ENCODE measurements around the gene SH3BP4. TPM values are rescaled to one million over a fixed set of nuclear protein-coding genes. Genes with fewer than 3 reads are reported as not detected.

SH3BP4 gene
- total and polyA plus RNA-seq, 8 donors, result 24.1 to 35.0 (median 28.6) TPM

DNA sequence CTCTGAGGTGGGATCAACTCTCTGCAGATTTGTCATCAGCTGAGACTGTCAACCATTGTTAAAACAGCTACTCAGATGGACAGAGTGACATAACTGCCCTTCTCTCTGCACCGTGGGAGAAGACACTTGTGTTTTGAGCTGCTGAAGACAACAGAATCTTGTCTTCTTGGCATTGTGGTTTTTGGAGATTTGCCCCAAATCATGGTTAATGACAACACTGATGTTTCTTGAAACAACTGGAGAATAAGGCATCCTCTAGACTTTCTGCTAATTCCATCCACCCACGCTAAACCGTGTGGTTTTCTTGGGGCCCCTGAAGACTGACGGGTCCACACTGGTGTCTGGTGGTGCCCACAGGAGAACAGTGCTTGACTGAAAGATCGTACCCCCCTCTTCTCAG, 39.5 kb downstream of the SH3BP4 start:
- TF ChIP-seq, protein P1, sequence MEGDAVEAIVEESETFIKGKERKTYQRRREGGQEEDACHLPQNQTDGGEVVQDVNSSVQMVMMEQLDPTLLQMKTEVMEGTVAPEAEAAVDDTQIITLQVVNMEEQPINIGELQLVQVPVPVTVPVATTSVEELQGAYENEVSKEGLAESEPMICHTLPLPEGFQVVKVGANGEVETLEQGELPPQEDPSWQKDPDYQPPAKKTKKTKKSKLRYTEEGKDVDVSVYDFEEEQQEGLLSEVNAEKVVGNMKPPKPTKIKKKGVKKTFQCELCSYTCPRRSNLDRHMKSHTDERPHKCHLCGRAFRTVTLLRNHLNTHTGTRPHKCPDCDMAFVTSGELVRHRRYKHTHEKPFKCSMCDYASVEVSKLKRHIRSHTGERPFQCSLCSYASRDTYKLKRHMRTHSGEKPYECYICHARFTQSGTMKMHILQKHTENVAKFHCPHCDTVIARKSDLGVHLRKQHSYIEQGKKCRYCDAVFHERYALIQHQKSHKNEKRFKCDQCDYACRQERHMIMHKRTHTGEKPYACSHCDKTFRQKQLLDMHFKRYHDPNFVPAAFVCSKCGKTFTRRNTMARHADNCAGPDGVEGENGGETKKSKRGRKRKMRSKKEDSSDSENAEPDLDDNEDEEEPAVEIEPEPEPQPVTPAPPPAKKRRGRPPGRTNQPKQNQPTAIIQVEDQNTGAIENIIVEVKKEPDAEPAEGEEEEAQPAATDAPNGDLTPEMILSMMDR (IDR thresholded peaks at IDR 0.05), result no peak
- intact Hi-C loops (cut with DNase I), result no loop called here
- Histone ChIP-seq H3K36me3 (no peaks in the 10 kb centered on the region), H3K27me3 (no peaks in the 10 kb centered on the region), H3K27ac (no peak overlapping the region), H3K4me1 (peaks cover 3 to 33% of the 10 kb centered on the region in 2 donors), H3K9me3 (no peaks in the 10 kb centered on the region), H3K4me3 (no peak overlapping the region)
- ATAC-seq, result no peak
- no peak for DNase-seq

DNA sequence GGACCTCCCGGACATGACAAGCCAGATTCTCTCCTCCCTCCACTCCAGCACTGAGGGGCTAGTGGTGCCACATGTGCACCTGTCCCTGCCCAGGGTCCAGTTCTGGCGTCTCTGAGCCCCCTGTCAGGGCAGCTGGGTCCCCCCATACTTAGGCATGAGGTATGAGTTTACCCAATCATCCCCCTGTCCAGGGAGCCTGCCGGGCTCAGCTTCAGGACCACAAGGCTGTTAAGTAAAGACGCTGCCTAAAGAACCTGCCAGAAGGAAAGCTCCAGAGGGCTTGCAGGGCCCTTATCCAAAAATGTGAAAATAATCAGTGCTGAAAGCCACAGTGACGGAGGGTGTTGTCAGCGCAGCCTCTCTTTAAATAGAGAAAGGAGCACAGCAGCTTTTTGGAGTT, 40.0 kb downstream of the SH3BP4 start:
- intact Hi-C loops (cut with DNase I), result no loop called here
- no peak for ATAC-seq

DNA sequence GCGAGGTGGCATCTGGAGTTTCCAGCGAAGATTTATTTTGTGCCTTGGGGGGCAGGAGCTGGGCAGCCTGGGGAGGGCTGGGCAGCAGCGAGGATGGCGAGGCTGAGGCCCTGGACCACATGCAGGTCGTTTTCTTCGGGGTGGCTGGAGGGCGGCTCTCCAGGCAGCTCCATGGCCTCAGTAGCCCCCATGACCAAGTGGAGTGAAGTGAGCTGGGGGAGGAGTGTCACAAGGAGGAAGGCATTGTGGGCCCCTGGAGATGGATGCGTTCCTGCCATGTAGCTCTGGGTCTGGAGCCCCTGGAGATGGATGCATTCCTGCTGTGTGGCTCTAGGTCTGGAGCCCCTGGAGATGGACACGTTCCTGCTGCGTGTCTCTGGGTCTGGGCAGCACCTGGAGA, 40.4 kb downstream of the SH3BP4 start:
- H3K4me3 ChIP-seq, result no peak overlapping the region
- intact Hi-C loops (cut with DNase I), result no loop called here
- DNase-seq, result no peak
- peaks cover 3 to 33% of the 10 kb centered on the region in 2 donors for H3K4me1 ChIP-seq
- no peaks in the 10 kb centered on the region for H3K36me3 ChIP-seq
- no peak overlapping the region for H3K27ac ChIP-seq
- no peaks in the 10 kb centered on the region for H3K9me3 ChIP-seq
- ATAC-seq, result no peak
- TF ChIP-seq, protein P1 (IDR thresholded peaks at IDR 0.05), result no peak
- no peaks in the 10 kb centered on the region for H3K27me3 ChIP-seq

More for the DNA sequence above, 40.0 kb downstream of the SH3BP4 start:
- Histone ChIP-seq H3K36me3 (no peaks in the 10 kb centered on the region), H3K4me1 (peaks cover 3 to 33% of the 10 kb centered on the region in 2 donors), H3K27ac (no peak overlapping the region), H3K4me3 (no peak overlapping the region), H3K9me3 (no peaks in the 10 kb centered on the region), H3K27me3 (no peaks in the 10 kb centered on the region)
- TF ChIP-seq, protein P1 (IDR thresholded peaks at IDR 0.05), result no peak
- no peak for DNase-seq

GRCh38 chr2:234992624-234993349, 41.0 kb downstream of the SH3BP4 start:
- intact Hi-C loops (cut with DNase I), result no loop called here
- H3K27me3 ChIP-seq, result no peaks in the 10 kb centered on the region
- TF ChIP-seq, protein P1 (IDR thresholded peaks at IDR 0.05), result no peak
- no peak overlapping the region for H3K27ac ChIP-seq
- no peak for ATAC-seq
- H3K4me3 ChIP-seq, result no peak overlapping the region
- no peaks in the 10 kb centered on the region for H3K36me3 ChIP-seq
- no peak for DNase-seq
- no peaks in the 10 kb centered on the region for H3K9me3 ChIP-seq
- peaks cover 3 to 33% of the 10 kb centered on the region in 2 donors for H3K4me1 ChIP-seq

DNA sequence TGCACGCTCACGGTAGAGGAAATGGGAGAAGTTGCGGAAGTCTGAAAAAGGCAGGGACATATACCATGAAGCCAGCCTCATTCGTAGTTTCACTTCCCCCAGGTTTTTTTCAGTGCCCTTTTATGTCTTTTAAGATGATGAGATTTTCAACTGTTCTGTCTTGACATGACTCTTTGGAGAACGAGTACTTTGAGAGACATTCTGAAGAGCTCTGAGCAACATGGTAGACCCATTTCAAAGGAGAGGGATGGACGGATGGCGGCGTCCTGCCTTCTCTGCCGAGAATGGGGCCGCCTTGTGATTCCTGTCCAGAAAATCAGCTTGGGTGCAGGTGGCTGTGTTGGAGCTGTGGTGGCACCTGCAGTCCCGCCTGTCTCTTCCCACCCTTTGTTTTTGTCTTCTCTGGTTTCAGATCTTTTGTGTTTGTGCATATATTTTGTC, 41.7 kb downstream of the SH3BP4 start:
- ATAC-seq, result peak; percentile 12
- no peak for DNase-seq
- Histone ChIP-seq H3K27ac (no peak overlapping the region), H3K4me1 (peaks cover 3 to 30% of the 10 kb centered on the region in 2 donors), H3K36me3 (no peaks in the 10 kb centered on the region), H3K4me3 (no peak overlapping the region), H3K9me3 (no peaks in the 10 kb centered on the region), H3K27me3 (no peaks in the 10 kb centered on the region)
- intact Hi-C loops (cut with DNase I), result no loop called here
- TF ChIP-seq, protein P1 (IDR thresholded peaks at IDR 0.05), result no peak
